GM19395 (cell line): ENCODE measurements around the gene GREM1.

ENCODE experiments used
- ATAC-seq: cut with Tn5 transposase; IDR thresholded peaks from one replicate; pipeline ENCODE4 v1.9.1; 2021; ENCODE audit warnings: mild to moderate bottlenecking, moderate library complexity; ENCODE audit not compliant: unreplicated experiment

The GREM1 gene

GRCh38 chr15:32717426-32718226, at the start of gene GREM1:
Gene GREM1 (plus strand): TSS chr15:32718004. CDS start chr15:32730691, 12,687 bp downstream.
- no peak for ATAC-seq

- no peak for ATAC-seq
Measured at GRCh38 chr15:32668942-32669341, 48.9 kb upstream of the GREM1 start.

GRCh38 chr15:32669896-32670611, 47.8 kb upstream of the GREM1 start:
- ATAC-seq, result no peak

GRCh38 chr15:32670623-32671022, 47.2 kb upstream of the GREM1 start:
- ATAC-seq, result no peak

- ATAC-seq, result no peak
Measured at GRCh38 chr15:32671339-32672325, 46.2 kb upstream of the GREM1 start.

- no peak for ATAC-seq
Measured at GRCh38 chr15:32674681-32675080, 43.1 kb upstream of the GREM1 start.

GRCh38 chr15:32675466-32675865, 42.3 kb upstream of the GREM1 start:
- no peak for ATAC-seq

GRCh38 chr15:32676169-32676568, 41.6 kb upstream of the GREM1 start:
- no peak for ATAC-seq

- no peak for ATAC-seq
Measured at GRCh38 chr15:32677238-32677750, 40.5 kb upstream of the GREM1 start.

- no peak for ATAC-seq
Measured at GRCh38 chr15:32679298-32679690, 38.5 kb upstream of the GREM1 start.

GRCh38 chr15:32682569-32682968, 35.2 kb upstream of the GREM1 start:
- no peak for ATAC-seq

- ATAC-seq, result no peak
Measured at GRCh38 chr15:32682977-32683630, 34.7 kb upstream of the GREM1 start.

GRCh38 chr15:32683906-32684584, 33.8 kb upstream of the GREM1 start:
- ATAC-seq, result no peak

GRCh38 chr15:32685576-32685975, 32.2 kb upstream of the GREM1 start:
- no peak for ATAC-seq

- no peak for ATAC-seq
Measured at GRCh38 chr15:32687556-32687955, 30.2 kb upstream of the GREM1 start.

GRCh38 chr15:32688151-32688639, 29.6 kb upstream of the GREM1 start:
- ATAC-seq, result no peak

- no peak for ATAC-seq
Measured at GRCh38 chr15:32690941-32691688, 26.7 kb upstream of the GREM1 start.

GRCh38 chr15:32691689-32692038, 26.1 kb upstream of the GREM1 start:
- ATAC-seq, result no peak

- ATAC-seq, result no peak
Measured at GRCh38 chr15:32692286-32692685, 25.5 kb upstream of the GREM1 start.
